Measurements from ENCODE around the gene NUP214. TPM values are rescaled to one million over a fixed set of nuclear protein-coding genes. Genes with fewer than 3 reads are reported as not detected.

The NUP214 gene
- total and polyA plus RNA-seq, 2 experiments from 2014 or later, result 14.7 to 29.0 TPM

- no peak overlapping the region for H3K4me3 ChIP-seq
- H3K9me3 ChIP-seq (ENCODE audit: low read depth), result no peaks in the 10 kb centered on the region
- no peak for DNase-seq (ENCODE audit: low read depth in 1 of 2, low spot score in 1 of 2)
- no peaks in the 10 kb centered on the region for H3K36me3 ChIP-seq
- H3K27me3 ChIP-seq, result no peaks in the 10 kb centered on the region
- TF ChIP-seq, protein P1, sequence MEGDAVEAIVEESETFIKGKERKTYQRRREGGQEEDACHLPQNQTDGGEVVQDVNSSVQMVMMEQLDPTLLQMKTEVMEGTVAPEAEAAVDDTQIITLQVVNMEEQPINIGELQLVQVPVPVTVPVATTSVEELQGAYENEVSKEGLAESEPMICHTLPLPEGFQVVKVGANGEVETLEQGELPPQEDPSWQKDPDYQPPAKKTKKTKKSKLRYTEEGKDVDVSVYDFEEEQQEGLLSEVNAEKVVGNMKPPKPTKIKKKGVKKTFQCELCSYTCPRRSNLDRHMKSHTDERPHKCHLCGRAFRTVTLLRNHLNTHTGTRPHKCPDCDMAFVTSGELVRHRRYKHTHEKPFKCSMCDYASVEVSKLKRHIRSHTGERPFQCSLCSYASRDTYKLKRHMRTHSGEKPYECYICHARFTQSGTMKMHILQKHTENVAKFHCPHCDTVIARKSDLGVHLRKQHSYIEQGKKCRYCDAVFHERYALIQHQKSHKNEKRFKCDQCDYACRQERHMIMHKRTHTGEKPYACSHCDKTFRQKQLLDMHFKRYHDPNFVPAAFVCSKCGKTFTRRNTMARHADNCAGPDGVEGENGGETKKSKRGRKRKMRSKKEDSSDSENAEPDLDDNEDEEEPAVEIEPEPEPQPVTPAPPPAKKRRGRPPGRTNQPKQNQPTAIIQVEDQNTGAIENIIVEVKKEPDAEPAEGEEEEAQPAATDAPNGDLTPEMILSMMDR (IDR thresholded peaks at IDR 0.05; ENCODE audit: low read depth, low read length), result no peak
- H3K27ac ChIP-seq, result no peak overlapping the region
- no peaks in the 10 kb centered on the region for H3K4me1 ChIP-seq (ENCODE audit: low read depth)
These were observed 42.4 kb upstream of the NUP214 start for GRCh38 chr9:131082774-131083512.

GRCh38 chr9:131084661-131085369 lies 40.6 kb upstream of the NUP214 start:
- DNase-seq (ENCODE audit: low read depth in 1 of 2, low spot score in 1 of 2), result no peak

DNA sequence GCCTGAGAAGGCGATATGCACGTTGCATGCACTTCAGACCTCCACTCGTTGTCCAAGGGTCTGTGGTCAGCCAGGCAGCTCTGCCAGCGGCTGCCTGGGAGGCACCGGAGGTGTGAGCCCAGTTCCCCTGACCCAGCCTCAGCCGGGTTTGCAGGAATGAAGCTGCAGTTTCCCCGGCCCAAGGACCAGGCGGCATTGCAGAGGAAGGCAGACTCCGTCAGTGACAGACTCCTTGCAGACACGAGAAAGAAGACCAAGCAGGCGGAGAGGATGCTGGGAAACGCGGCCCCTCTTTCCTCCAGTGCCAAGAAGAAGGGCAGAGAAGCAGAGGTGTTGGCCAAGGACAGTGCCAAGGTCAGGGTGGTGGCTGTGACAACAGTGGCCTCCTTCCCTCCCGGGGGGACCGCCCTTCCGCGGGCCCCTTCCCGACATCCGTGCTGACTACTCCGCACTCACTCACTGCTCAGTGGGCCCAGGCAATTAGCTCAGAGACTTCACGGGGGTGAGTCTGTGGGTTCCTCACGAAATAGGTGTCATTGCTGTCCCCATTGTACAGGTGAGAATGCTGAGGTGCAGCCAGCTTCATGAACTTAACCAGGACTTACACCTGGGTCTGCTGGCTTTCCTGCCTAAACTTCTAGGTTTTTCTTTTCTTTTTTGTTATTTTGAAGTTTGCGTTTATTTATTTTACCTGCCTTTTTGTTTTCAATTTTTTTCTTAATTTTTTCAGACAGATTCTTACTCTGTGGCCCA lies 39.8 kb upstream of the NUP214 start:
- H3K27me3 ChIP-seq, result no peaks in the 10 kb centered on the region
- no peaks in the 10 kb centered on the region for H3K9me3 ChIP-seq (ENCODE audit: low read depth)
- no peak overlapping the region for H3K27ac ChIP-seq
- TF ChIP-seq, protein P1 (IDR thresholded peaks at IDR 0.05; ENCODE audit: low read depth, low read length), result no peak
- H3K36me3 ChIP-seq, result no peaks in the 10 kb centered on the region
- no peak for DNase-seq (ENCODE audit: low read depth in 1 of 2, low spot score in 1 of 2)
- H3K4me3 ChIP-seq, result no peak overlapping the region
- H3K4me1 ChIP-seq (ENCODE audit: low read depth), result no peaks in the 10 kb centered on the region

More at GRCh38 chr9:131084661-131085369, 40.6 kb upstream of the NUP214 start:
- Histone ChIP-seq H3K36me3 (no peaks in the 10 kb centered on the region), H3K4me1 (ENCODE audit: low read depth) (no peaks in the 10 kb centered on the region), H3K27ac (no peak overlapping the region), H3K4me3 (no peak overlapping the region), H3K9me3 (ENCODE audit: low read depth) (no peaks in the 10 kb centered on the region), H3K27me3 (no peaks in the 10 kb centered on the region)
- TF ChIP-seq, protein P1 (IDR thresholded peaks at IDR 0.05; ENCODE audit: low read depth, low read length), result no peak

DNA sequence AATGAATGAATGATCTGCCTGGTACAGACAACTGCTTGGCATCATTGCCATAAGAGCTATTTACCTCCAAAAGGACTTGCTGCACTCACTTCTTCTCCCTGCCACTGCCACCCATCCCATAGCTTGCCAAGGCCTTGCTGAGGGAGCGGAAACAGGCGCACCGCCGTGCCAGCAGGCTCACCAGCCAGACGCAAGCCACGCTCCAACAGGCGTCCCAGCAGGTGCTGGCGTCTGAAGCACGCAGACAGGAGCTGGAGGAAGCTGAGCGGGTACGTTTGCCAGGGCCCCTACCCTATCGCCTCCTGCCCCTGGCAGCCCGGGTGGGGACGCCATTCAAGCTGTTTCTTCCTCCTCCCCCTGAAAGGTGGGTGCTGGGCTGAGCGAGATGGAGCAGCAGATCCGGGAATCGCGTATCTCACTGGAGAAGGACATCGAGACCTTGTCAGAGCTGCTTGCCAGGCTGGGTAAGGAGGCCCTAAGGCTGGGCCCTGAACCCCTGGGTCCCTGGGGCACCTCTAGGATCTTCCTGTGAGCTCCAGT lies 38.0 kb upstream of the NUP214 start:
- no peaks in the 10 kb centered on the region for H3K36me3 ChIP-seq
- no peaks in the 10 kb centered on the region for H3K27me3 ChIP-seq
- H3K27ac ChIP-seq, result no peak overlapping the region
- DNase-seq (ENCODE audit: low read depth in 1 of 2, low spot score in 1 of 2), result no peak
- no peak overlapping the region for H3K4me3 ChIP-seq
- TF ChIP-seq, protein P1 (IDR thresholded peaks at IDR 0.05; ENCODE audit: low read depth, low read length), result no peak
- no peaks in the 10 kb centered on the region for H3K9me3 ChIP-seq (ENCODE audit: low read depth)
- no peaks in the 10 kb centered on the region for H3K4me1 ChIP-seq (ENCODE audit: low read depth)

DNA sequence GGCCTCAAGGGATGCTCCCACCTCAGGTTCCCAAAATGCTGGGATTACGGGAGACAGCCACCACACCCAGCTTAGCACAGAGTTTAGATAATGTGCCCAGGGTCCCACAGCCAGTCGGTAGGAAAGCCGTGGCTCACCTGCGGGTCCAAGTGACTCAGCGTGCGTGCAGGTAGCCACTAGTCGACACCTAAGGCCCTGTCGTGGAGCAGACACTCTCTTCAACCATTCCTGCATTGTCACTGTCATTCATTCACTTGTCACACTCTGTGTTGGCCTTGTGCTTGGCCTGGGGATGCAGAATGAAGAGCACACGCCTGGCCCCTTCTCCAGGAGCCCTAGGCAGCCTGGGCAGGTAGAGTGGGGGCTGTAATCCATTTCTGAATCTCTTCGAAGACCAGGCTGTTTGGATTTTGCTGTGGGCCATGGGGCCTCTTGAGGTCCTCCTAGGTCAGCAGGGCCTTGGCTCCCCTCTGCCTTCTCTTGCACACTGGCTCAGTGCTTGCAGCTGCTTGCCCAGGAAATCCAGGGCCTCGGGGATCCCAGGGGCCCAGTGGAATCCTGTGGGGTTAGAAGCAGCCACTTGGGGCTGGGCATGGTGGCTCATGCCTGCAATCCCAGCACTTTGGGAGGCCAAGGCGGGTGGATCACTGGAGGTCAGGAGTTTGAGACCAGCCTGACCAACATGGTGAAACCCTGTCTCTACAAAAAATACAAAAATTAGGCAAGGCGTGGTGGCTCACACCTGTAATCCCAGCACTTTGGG lies 35.2 kb upstream of the NUP214 start:
- H3K27me3 ChIP-seq, result no peaks in the 10 kb centered on the region
- TF ChIP-seq, protein P1 (IDR thresholded peaks at IDR 0.05; ENCODE audit: low read depth, low read length), result no peak
- no peaks in the 10 kb centered on the region for H3K4me1 ChIP-seq (ENCODE audit: low read depth)
- no peaks in the 10 kb centered on the region for H3K9me3 ChIP-seq (ENCODE audit: low read depth)
- H3K4me3 ChIP-seq, result no peak overlapping the region
- H3K36me3 ChIP-seq, result no peaks in the 10 kb centered on the region
- no peak for DNase-seq (ENCODE audit: low read depth in 1 of 2, low spot score in 1 of 2)
- no peak overlapping the region for H3K27ac ChIP-seq

Measured in cardiac muscle cell (in vitro differentiated cells and primary cell).